Kidney epithelial cell (primary cell): ENCODE measurements around the gene STARD3NL. TPM values are rescaled to one million over a fixed set of nuclear protein-coding genes. Genes with fewer than 3 reads are reported as not detected.

Source experiments
- DNase-seq: peaks from one replicate; pipeline ENCODE4 v3.0.0-alpha.2; 2010; ENCODE audit warnings: low read depth
- H3K27me3 ChIP-seq: 2 replicates; pipeline ENCODE4 v1.6.0; 2011; ENCODE audit warnings: low read length; ENCODE audit not compliant: control insufficient read depth, insufficient read depth
- H3K36me3 ChIP-seq: 2 replicates; pipeline ENCODE4 v1.5.1; 2011; ENCODE audit warnings: low read length; ENCODE audit not compliant: control insufficient read depth, insufficient read depth
- H3K4me3 ChIP-seq: 2 replicates; pipeline ENCODE4 v1.5.1; 2011; ENCODE audit warnings: low read depth, mild to moderate bottlenecking, control low read depth, low read length
- CTCF ChIP-seq: IDR thresholded peaks from 2 replicates; pipeline ENCODE4 v1.5.1; 2011; ENCODE audit warnings: mild to moderate bottlenecking, moderate library complexity, low read length, control low read depth, inconsistent platforms; ENCODE audit not compliant: insufficient read depth, poor library complexity, severe bottlenecking
- total RNA-seq: library from RNA; depleted of rRNA; stranded (reverse); fragments of >200 nt; gene quantifications from 2 replicates; pipeline ENCODE4 v1.2.3, GENCODE V29; 2015

The STARD3NL gene
- total RNA-seq, 1 donor from 2014 or later: 66.8 TPM

- no peak for DNase-seq
These were observed 775 bp downstream of the STARD3NL start for GRCh38 chr7:38178695-38179344.

DNA sequence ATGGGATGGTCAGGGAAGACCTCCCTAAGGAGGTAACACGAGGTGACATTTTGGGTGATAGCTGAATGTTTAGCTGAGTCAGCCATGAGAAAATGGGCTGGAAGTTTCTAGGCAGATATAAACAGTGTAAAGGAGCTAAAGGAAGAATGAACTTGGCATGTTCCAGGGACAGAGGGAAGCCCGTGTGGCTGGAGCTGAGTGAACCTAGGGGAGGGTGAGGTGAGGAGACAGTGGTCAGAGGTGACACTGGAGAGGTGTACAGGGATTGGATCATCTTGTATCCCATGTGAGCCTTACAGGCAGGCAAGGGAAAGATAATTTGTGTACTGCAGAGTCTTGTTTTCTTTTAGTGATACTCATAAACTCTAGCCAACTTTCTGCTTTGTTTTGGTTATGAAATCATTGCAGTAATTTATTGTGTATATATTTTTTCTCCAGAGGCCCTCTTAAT lies 1.8 kb downstream of the STARD3NL start:
- H3K36me3 ChIP-seq: no peaks in the 10 kb centered on the region
- H3K27me3 ChIP-seq: no peaks in the 10 kb centered on the region
- H3K4me3 ChIP-seq: no peak overlapping the region
- no peak for TF ChIP-seq CTCF
- DNase-seq: no peak

More at GRCh38 chr7:38178695-38179344, 775 bp downstream of the STARD3NL start:
- peak overlapping the region; percentile 82 for H3K4me3 ChIP-seq
- no peak for TF ChIP-seq CTCF
- H3K27me3 ChIP-seq: no peaks in the 10 kb centered on the region
- H3K36me3 ChIP-seq: no peaks in the 10 kb centered on the region

DNA sequence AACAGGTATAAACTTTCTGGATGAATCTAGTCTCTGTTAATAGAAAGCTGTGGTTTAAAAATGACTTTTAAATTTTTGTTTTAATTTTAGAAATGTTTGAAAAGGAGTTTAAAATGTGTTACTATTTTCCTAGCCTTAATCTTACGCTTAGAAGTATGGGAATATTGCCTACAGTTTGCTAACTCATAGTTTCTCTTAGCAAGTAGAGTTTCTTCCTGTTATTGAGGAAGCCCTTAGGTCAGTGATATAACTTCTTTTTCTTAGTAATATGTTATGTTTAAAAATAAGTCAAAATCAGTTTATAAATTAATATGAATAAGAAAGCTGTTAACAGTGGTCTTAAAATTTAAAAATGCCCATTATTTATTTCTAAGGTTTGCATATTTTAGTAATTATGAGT lies 3.1 kb downstream of the STARD3NL start:
- Histone ChIP-seq H3K27me3 (no peaks in the 10 kb centered on the region), H3K4me3 (no peak overlapping the region), H3K36me3 (no peaks in the 10 kb centered on the region)
- no peak for TF ChIP-seq CTCF
- DNase-seq: no peak

GRCh38 chr7:38182450-38182849 lies 4.4 kb downstream of the STARD3NL start:
- no peaks in the 10 kb centered on the region for H3K36me3 ChIP-seq
- no peak overlapping the region for H3K4me3 ChIP-seq
- TF ChIP-seq CTCF: no peak
- no peaks in the 10 kb centered on the region for H3K27me3 ChIP-seq
- DNase-seq: no peak

GRCh38 chr7:38185395-38186307 lies 7.6 kb downstream of the STARD3NL start:
- H3K27me3 ChIP-seq: no peaks in the 10 kb centered on the region
- no peak for TF ChIP-seq CTCF
- H3K36me3 ChIP-seq: no peaks in the 10 kb centered on the region
- DNase-seq: no peak
- no peak overlapping the region for H3K4me3 ChIP-seq
